OCI-LY1 (cell line): ENCODE data around the gene SERPIND1.

Experiments used
- H2AFZ ChIP-seq: fragments of 200-600 bp; sonication (generic), shearing (Covaris generic); 2 replicates; pipeline ENCODE4 v1.6.0; 2014; ENCODE audit warnings: antibody characterized with exemption, mild to moderate bottlenecking, low read length
- H3F3A ChIP-seq: fragments of 200-600 bp; sonication (generic), shearing (Covaris generic); 2 replicates; pipeline ENCODE4 v1.6.0; 2014; ENCODE audit warnings: mild to moderate bottlenecking, antibody characterized with exemption, low read length, moderate library complexity; ENCODE audit not compliant: insufficient read depth
- H3K27ac ChIP-seq: fragments of 200-600 bp; sonication (generic); 2 replicates; pipeline ENCODE4 v1.5.1; 2014; ENCODE audit warnings: low read length, mixed run types, mild to moderate bottlenecking, low read depth; ENCODE audit not compliant: poor library complexity, severe bottlenecking
- H3K27me3 ChIP-seq: fragments of 200-600 bp; sonication (generic); 2 replicates; pipeline ENCODE4 v1.6.0; 2014; ENCODE audit warnings: antibody characterized with exemption, mild to moderate bottlenecking, low read length, moderate library complexity; ENCODE audit not compliant: insufficient read depth
- H3K36me3 ChIP-seq: fragments of 200-600 bp; sonication (generic); 2 replicates; pipeline ENCODE4 v1.6.1; 2014; ENCODE audit warnings: mild to moderate bottlenecking, antibody characterized with exemption, low read length, moderate library complexity, mixed read lengths; ENCODE audit not compliant: insufficient read depth
- H3K4me1 ChIP-seq: fragments of 200-600 bp; sonication (generic); 2 replicates; pipeline ENCODE4 v1.5.1; 2014; ENCODE audit warnings: mild to moderate bottlenecking, low read length, moderate library complexity; ENCODE audit not compliant: insufficient read depth, severe bottlenecking
- H3K4me2 ChIP-seq: fragments of 200-600 bp; sonication (generic), shearing (Covaris generic); 2 replicates; pipeline ENCODE4 v1.6.1; 2014; ENCODE audit warnings: low read length
- H3K4me3 ChIP-seq: fragments of 200-600 bp; sonication (generic); 2 replicates; pipeline ENCODE4 v1.5.1; 2014; ENCODE audit warnings: low read length, low read depth, mild to moderate bottlenecking, mixed read lengths; ENCODE audit not compliant: poor library complexity, severe bottlenecking
- H3K79me2 ChIP-seq: fragments of 200-600 bp; shearing (Covaris generic); 2 replicates; pipeline ENCODE4 v1.6.1; 2016; ENCODE audit warnings: mixed run types, low read length, mixed read lengths; ENCODE audit not compliant: insufficient read depth
- H3K9ac ChIP-seq: fragments of 200-600 bp; sonication (generic), shearing (Covaris generic); 2 replicates; pipeline ENCODE4 v1.6.1; 2014; ENCODE audit warnings: mild to moderate bottlenecking, low read length, mixed read lengths
- H3K9me2 ChIP-seq: fragments of 200-600 bp; sonication (generic), shearing (Covaris generic); 2 replicates; pipeline ENCODE4 v1.6.1; 2014; ENCODE audit warnings: low read depth, mild to moderate bottlenecking, low read length, mixed read lengths
- H3K9me3 ChIP-seq: fragments of 200-600 bp; shearing (Covaris generic); 2 replicates; pipeline ENCODE4 v1.6.1; 2014; ENCODE audit warnings: low read length, mixed read lengths
- H4K20me1 ChIP-seq: fragments of 200-600 bp; sonication (generic), shearing (Covaris generic); 2 replicates; pipeline ENCODE4 v1.6.0; 2016; ENCODE audit warnings: mild to moderate bottlenecking, low read length; ENCODE audit not compliant: insufficient read depth
- CTCF ChIP-seq: fragments of 200-600 bp; sonication (generic), shearing (Covaris generic); IDR thresholded peaks from 2 replicates; pipeline ENCODE4 v1.5.1; 2017; ENCODE audit warnings: mild to moderate bottlenecking, antibody characterized with exemption, low read length, moderate library complexity, mixed read lengths
- EZH2 ChIP-seq: fragments of 200-600 bp; sonication (generic), shearing (Covaris generic); IDR thresholded peaks from 2 replicates; pipeline ENCODE4 v1.8.0; 2017; ENCODE audit warnings: borderline replicate concordance, mixed run types, mild to moderate bottlenecking, antibody characterized with exemption, low read length, moderate library complexity, mixed read lengths

Gene SERPIND1

GRCh38 chr22:20779818-20780158 is 5.9 kb downstream of the SERPIND1 start:
- no peak overlapping the region for H3K27ac ChIP-seq
- no peak overlapping the region for H3K4me3 ChIP-seq
- H3F3A ChIP-seq: no peaks in the 10 kb centered on the region
- no peaks in the 10 kb centered on the region for H3K9me2 ChIP-seq
- no peak overlapping the region for H2AFZ ChIP-seq
- H3K4me1 ChIP-seq: peaks cover 7% of the 10 kb centered on the region
- no peaks in the 10 kb centered on the region for H3K9me3 ChIP-seq
- no peak overlapping the region for H3K9ac ChIP-seq
- H3K27me3 ChIP-seq: no peaks in the 10 kb centered on the region
- no peaks in the 10 kb centered on the region for H4K20me1 ChIP-seq
- TF ChIP-seq CTCF (no peak), EZH2 (no peak)
- H3K4me2 ChIP-seq: no peak overlapping the region
- H3K36me3 ChIP-seq: peaks cover 22% of the 10 kb centered on the region; the same call in 1 of the 2 replicates
- H3K79me2 ChIP-seq: no peaks in the 10 kb centered on the region

- no peaks in the 10 kb centered on the region for H4K20me1 ChIP-seq
- H3K4me2 ChIP-seq: no peak overlapping the region
- H3K4me1 ChIP-seq: peaks cover 7% of the 10 kb centered on the region
- H3K9me2 ChIP-seq: no peaks in the 10 kb centered on the region
- H3K4me3 ChIP-seq: no peak overlapping the region
- H3K27ac ChIP-seq: no peak overlapping the region
- no peak overlapping the region for H2AFZ ChIP-seq
- no peaks in the 10 kb centered on the region for H3F3A ChIP-seq
- no peak overlapping the region for H3K9ac ChIP-seq
- H3K79me2 ChIP-seq: no peaks in the 10 kb centered on the region
- no peak for TF ChIP-seq CTCF
- TF ChIP-seq EZH2: no peak
- no peaks in the 10 kb centered on the region for H3K27me3 ChIP-seq
- H3K36me3 ChIP-seq: peaks cover 22% of the 10 kb centered on the region; the same call in 1 of the 2 replicates
- H3K9me3 ChIP-seq: no peaks in the 10 kb centered on the region
Measured at GRCh38 chr22:20781272-20781990, 7.5 kb downstream of the SERPIND1 start.

GRCh38 chr22:20782083-20782482 is 8.2 kb downstream of the SERPIND1 start:
- H3K9ac ChIP-seq: no peak overlapping the region
- no peak overlapping the region for H2AFZ ChIP-seq
- no peak overlapping the region for H3K4me3 ChIP-seq
- no peaks in the 10 kb centered on the region for H3K79me2 ChIP-seq
- H3K9me3 ChIP-seq: no peaks in the 10 kb centered on the region
- H3K9me2 ChIP-seq: no peaks in the 10 kb centered on the region
- no peaks in the 10 kb centered on the region for H3K27me3 ChIP-seq
- peaks cover 26% of the 10 kb centered on the region; the same call in 1 of the 2 replicates for H3K36me3 ChIP-seq
- no peak overlapping the region for H3K4me2 ChIP-seq
- TF ChIP-seq EZH2: no peak
- H3K4me1 ChIP-seq: peaks cover 7% of the 10 kb centered on the region
- H3K27ac ChIP-seq: no peak overlapping the region
- no peaks in the 10 kb centered on the region for H4K20me1 ChIP-seq
- H3F3A ChIP-seq: no peaks in the 10 kb centered on the region
